ENCODE results near the gene LILRB2.
"Not testable (repeated sequence)": the region's sequence is repeated elsewhere in the genome, so short reads cannot be mapped to it uniquely, and the experiment has no call there.

The LILRB2 gene

DNA sequence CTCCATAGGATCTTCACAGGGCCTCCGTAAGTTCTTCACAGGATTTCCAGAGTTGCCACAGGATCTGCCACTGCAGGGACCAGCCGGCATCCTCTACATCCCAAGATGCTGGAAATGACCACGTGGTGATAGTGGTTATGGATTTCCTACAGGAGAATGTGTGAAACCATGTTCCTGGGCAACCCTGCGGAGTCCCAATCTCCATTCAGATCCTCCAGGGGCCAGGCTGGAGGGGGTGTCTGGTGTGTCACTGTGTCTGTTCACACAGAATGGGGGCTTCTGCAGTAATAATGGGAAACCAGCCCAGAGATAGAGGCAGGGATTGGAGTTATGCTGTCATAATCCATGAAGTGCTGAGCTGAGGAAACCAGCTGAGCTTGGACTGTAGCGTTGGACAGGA, 47.0 kb downstream of the LILRB2 start:
- no peak overlapping the region for H3K4me3 ChIP-seq (ENCODE audit: low read depth, low read length)
- no peak for TF ChIP-seq CTCF (IDR thresholded peaks at IDR 0.05; ENCODE audit: borderline replicate concordance, insufficient read depth, low read depth, low read length)

- TF ChIP-seq CTCF (IDR thresholded peaks at IDR 0.05; ENCODE audit: borderline replicate concordance, insufficient read depth, low read depth, low read length), result peak; percentile 99
- H3K4me3 ChIP-seq (ENCODE audit: low read depth, low read length), result no peak overlapping the region
Observed at GRCh38 chr19:54231077-54231931, 49.6 kb downstream of the LILRB2 start.

DNA sequence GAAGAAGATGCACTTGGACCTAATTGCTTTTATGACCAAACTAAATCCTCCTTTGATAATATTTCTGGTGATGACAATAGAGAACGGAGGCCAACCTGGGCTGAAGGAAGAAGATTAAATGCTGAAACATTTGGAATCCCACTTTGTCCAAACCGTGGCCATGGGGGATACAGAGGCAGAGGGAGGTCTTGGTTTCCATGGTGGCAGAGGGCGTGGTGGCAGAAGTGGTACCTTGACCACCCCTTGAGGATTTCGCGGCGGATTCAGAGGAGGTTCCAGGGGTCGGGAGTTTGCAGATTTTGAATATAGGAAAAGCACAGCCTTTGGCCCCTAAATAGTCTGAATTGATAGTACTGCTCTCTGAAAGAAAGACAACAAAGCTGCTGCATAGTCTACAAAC, 50.9 kb downstream of the LILRB2 start:
- H3K4me3 ChIP-seq (ENCODE audit: low read depth, low read length), result no peak overlapping the region
- no peak for TF ChIP-seq CTCF (IDR thresholded peaks at IDR 0.05; ENCODE audit: borderline replicate concordance, insufficient read depth, low read depth, low read length)

- no peak overlapping the region for H3K4me3 ChIP-seq (ENCODE audit: low read depth, low read length)
- TF ChIP-seq CTCF (IDR thresholded peaks at IDR 0.05; ENCODE audit: borderline replicate concordance, insufficient read depth, low read depth, low read length), result no peak
Observed at GRCh38 chr19:54229146-54229545, 51.8 kb downstream of the LILRB2 start.

DNA sequence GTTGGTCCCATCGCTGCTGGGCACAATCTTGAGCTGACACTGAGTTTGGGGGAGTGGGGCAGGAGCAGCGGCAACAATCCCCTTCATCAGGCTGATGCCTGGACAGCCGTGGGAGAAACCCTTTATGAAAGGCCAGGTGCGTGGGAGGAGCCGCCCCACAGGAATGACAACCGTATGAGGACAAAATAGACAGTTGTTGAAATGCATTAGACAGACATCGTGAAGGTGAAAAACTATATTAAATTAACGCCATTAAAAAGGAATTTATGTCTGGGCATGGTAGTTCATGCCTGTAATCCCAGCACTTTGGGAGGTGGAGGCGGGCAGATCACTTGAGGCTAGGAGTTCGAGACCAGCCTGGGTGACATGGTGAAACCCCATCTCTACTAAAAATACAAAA, 56.3 kb downstream of the LILRB2 start:
- not testable (repeated sequence) for H3K4me3 ChIP-seq (ENCODE audit: low read depth, low read length)

GRCh38 chr19:54223937-54224281, 57.0 kb downstream of the LILRB2 start:
- not testable (repeated sequence) for H3K4me3 ChIP-seq (ENCODE audit: low read depth, low read length)
